Psoas muscle (tissue), 8 donors: ENCODE results near the gene C1orf94. TPM values are rescaled to one million over a fixed set of nuclear protein-coding genes. Genes with fewer than 3 reads are reported as not detected.

Experiments used
- ATAC-seq, 4 donors: fragments of 200-7000 bp; cut with Tn5 transposase; one replicate each; pipeline ENCODE4 v1.9.1; 2020; ENCODE audit warnings: moderate library complexity in 3 of 4, mild to moderate bottlenecking in 2 of 4
- DNase-seq, 2 donors: peaks; one replicate each; pipeline ENCODE4 v3.0.0-alpha.2; 2020
- H3K27ac ChIP-seq: fragments of 200-600 bp; one replicate; pipeline ENCODE4 v1.8.0; 2022
- H3K27me3 ChIP-seq, 3 donors: fragments of 200-600 bp in 1 of 3; one replicate each; pipeline versions ENCODE4 v1.6.1 to v1.8.0; 2013 to 2022; ENCODE audit warnings: low read length in 2 of 3, mild to moderate bottlenecking in 2 of 3, moderate library complexity in 1 of 3; ENCODE audit not compliant: insufficient read depth in 3 of 3
- H3K36me3 ChIP-seq, 2 donors: fragments of 200-600 bp in 1 of 2; one replicate each; pipeline versions ENCODE4 v1.6.1 to v1.8.0; 2013 to 2022; ENCODE audit warnings: low read depth in 1 of 2, mild to moderate bottlenecking in 1 of 2, moderate library complexity in 1 of 2; ENCODE audit not compliant: insufficient read depth in 1 of 2
- H3K4me1 ChIP-seq: fragments of 200-600 bp; one replicate; pipeline ENCODE4 v1.8.0; 2022
- H3K4me3 ChIP-seq: fragments of 200-600 bp; one replicate; pipeline ENCODE4 v1.8.0; 2022; ENCODE audit warnings: mild to moderate bottlenecking
- H3K9me3 ChIP-seq: fragments of 200-600 bp; one replicate; pipeline ENCODE4 v1.8.0; 2022
- WGBS, 3 donors: extraction: QIAGEN DNeasy Blood & Tissue Kit; methylation state at CpG; one replicate each; pipeline versions ENCODE4 v1.1.6 to v1.1.7; 2013; 5-methylcytosine and 5-hydroxymethylcytosine counted together
- intact Hi-C, 2 donors: fragments of 100-400 bp; cut with DNase I; formaldehyde crosslinking; loops; one replicate each; pipeline versions ENCODE4 v1.11.0 to v1.14.2; 2022
- polyA plus RNA-seq, 3 donors: library from polyadenylated mRNA; stranded (reverse); fragments of 200-250 nt; gene quantifications; one replicate each; pipeline ENCODE4 v1.2.3, GENCODE V29; 2013
- total RNA-seq, 4 donors: library from RNA; stranded (reverse); fragmentation: NEBNext Ultra II Directional in 2 of 4; extraction: Animal tissue kit (Norgen Biotek cat#: 25700) in 2 of 4; gene quantifications; one replicate each; pipeline versions ENCODE4 v1.2.1 to v1.2.4, GENCODE V29; 2021 to 2023
- TF ChIP-seq, protein P1 (sequence below): fragments of 200-600 bp; IDR thresholded peaks from one replicate; pipeline ENCODE4 v1.8.0; 2022; ENCODE audit warnings: antibody characterized with exemption
- donor health status: healthy with polysubstance abuse.
- donor health status: DM: no; HTN: no; CAD: no; lungs with moderate emphysema.
- donor health status: Bipolar disorder and iron deficiency.
- donor health status: healthy.
- donor health status: DM: yes; HTN: yes; CAD: no.
- donor health status: DM: no; HTN: no; CAD: no.
- donor health status: DM: no; HTN: no; CAD: no.
- donor health status: DM: yes; HTN: yes; CAD: no.

Gene C1orf94
- total and polyA plus RNA-seq, 7 donors: 0.01 TPM; not detected in 6

DNA sequence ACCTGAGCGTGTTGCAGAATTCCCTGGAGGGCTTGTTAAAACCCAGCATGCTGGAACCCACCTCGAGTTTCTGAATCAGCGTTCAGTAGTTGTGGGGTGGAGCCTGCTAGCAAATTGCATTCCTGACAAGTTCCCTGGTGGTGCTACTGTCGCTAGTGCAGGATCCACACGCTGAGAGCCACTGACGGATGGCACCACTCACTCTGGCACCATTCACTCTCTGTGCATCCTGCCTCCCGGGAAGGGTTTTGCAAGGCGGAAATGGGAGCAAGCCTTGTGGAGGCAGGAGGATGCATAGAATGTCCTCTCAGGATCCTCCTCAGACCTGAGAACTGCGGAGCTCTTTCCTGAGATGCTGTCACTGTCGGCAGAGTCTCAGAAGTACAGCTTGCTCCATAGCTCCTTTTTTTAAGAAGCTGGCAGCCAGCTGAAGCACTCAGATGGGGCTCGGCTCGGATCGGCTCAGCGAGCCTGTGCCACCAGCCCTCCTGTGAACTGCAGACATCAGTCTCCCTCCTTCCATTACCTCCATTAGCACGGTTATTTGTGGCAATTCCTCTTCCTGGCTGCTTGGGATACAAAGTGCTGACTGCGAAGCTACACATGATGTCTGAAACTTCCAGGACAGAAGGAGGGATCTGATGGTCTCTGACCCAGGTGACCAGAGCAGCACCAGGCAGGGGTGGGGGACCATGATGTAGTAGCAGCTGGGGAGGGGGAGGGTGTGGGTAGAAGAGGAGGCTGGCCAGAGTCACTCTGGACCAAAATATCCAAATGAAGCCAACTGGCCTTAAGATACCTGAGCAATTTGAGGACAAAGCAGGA lies 89.6 kb downstream of the C1orf94 start:
- Histone ChIP-seq H3K9me3 (no peaks in the 10 kb centered on the region), H3K4me1 (no peaks in the 10 kb centered on the region), H3K4me3 (no peak overlapping the region), H3K27ac (no peak overlapping the region), H3K27me3 (peaks cover 0 to 14% (median 4%) of the 10 kb centered on the region in 3 donors), H3K36me3 (no peaks in the 10 kb centered on the region)
- 9 to 18% (median 9%) methylated on average over 16 of the region's 16 CpGs for WGBS, 3 donors
- intact Hi-C loops: no loop called here
- no peak for DNase-seq
- TF ChIP-seq, protein P1, sequence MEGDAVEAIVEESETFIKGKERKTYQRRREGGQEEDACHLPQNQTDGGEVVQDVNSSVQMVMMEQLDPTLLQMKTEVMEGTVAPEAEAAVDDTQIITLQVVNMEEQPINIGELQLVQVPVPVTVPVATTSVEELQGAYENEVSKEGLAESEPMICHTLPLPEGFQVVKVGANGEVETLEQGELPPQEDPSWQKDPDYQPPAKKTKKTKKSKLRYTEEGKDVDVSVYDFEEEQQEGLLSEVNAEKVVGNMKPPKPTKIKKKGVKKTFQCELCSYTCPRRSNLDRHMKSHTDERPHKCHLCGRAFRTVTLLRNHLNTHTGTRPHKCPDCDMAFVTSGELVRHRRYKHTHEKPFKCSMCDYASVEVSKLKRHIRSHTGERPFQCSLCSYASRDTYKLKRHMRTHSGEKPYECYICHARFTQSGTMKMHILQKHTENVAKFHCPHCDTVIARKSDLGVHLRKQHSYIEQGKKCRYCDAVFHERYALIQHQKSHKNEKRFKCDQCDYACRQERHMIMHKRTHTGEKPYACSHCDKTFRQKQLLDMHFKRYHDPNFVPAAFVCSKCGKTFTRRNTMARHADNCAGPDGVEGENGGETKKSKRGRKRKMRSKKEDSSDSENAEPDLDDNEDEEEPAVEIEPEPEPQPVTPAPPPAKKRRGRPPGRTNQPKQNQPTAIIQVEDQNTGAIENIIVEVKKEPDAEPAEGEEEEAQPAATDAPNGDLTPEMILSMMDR: no peak
- ATAC-seq: no peak

DNA sequence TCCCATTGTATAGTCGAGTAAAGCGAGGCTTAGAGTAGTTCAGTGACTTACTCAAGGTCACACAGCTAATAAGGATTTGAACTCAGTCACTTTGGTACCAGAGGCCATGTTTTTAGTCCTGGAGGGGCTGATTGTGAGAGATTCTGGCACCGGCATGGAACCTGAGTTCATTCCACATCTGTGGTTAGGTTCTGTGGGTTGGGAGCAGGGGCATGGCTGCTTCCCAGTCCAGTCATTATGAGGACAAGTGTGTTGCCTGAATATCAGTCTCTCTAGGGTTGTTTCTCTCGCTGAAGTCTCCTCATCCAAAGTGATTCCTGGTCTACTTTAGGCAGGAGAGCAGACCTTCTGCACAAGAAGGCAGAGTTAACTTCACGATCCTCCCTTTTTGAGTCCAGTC lies 90.6 kb downstream of the C1orf94 start:
- no peak for DNase-seq
- H3K27me3 ChIP-seq: peaks cover 0 to 14% (median 2%) of the 10 kb centered on the region in 3 donors
- 82 to 86% (median 82%) methylated on average over 5 of the region's 5 CpGs for WGBS, 3 donors

DNA sequence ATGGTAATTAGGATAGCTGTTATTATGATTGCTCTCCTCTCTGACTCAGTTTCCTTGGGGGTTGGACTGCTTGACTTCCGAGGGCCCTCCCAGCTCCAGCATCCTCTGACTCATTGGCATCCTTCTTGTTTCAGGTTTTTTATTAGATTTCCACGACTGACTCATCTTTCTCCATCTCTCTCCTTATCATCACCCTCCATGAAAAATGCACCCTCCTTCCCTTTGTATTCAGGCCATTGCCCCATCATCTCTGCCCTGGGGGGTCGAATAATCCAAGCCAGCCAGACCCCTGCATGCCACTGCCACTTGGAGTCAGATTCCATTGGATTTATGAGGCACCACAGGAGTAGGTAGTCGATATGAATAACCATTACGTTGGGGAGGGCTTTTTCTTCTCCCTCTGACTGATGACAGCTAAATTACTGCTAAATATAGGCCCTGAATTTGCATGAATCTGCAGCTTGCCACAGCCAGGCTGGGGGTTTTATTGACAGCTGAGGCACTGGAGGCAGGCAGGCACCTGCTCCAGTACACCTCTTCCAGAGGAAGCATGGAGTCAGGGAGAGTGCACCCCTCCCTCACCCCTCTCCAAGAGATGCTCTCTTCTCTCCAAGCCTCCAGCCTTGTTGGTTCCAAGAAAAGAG lies 91.7 kb downstream of the C1orf94 start:
- H3K27ac ChIP-seq: no peak overlapping the region
- H3K36me3 ChIP-seq: no peaks in the 10 kb centered on the region
- ATAC-seq: no peak
- no peaks in the 10 kb centered on the region for H3K4me1 ChIP-seq
- no peaks in the 10 kb centered on the region for H3K9me3 ChIP-seq
- TF ChIP-seq, protein P1: no peak
- no peak for DNase-seq
- intact Hi-C loops: no loop called here
- H3K27me3 ChIP-seq: peaks cover 0 to 14% (median 2%) of the 10 kb centered on the region in 3 donors
- WGBS, 3 donors: 18 to 37% (median 25%) methylated on average over 5 of the region's 5 CpGs
- no peak overlapping the region for H3K4me3 ChIP-seq

More for the DNA sequence above, 90.6 kb downstream of the C1orf94 start:
- H3K27ac ChIP-seq: no peak overlapping the region
- intact Hi-C loops: no loop called here
- no peak overlapping the region for H3K4me3 ChIP-seq
- no peak for ATAC-seq
- no peaks in the 10 kb centered on the region for H3K9me3 ChIP-seq
- H3K36me3 ChIP-seq: no peaks in the 10 kb centered on the region
- TF ChIP-seq, protein P1: no peak
- H3K4me1 ChIP-seq: no peaks in the 10 kb centered on the region

Other genes starting within 250 kb of the C1orf94 start
- gene CSMD2, start 11.7 kb upstream of the C1orf94 start, total RNA-seq: under 1 TPM; 0.02 to 0.32 (median 0.17) TPM
- under 1 TPM; 0.07 to 0.10 (median 0.07) TPM for gene CSMD2, start 11.7 kb upstream of the C1orf94 start, polyA plus RNA-seq